IgD-negative memory B cell (primary cell): ENCODE data around the gene GLCE. TPM values are rescaled to one million over a fixed set of nuclear protein-coding genes. Genes with fewer than 3 reads are reported as not detected.

Experiments used
- polyA plus RNA-seq: library from polyadenylated mRNA; unstranded; fragments of 300-500 nt; fragmentation: Illumina TruSeq; gene quantifications from one replicate; pipeline ENCODE4 v1.2.3, GENCODE V29; 2021

GLCE gene
- polyA plus RNA-seq, 1 donor from 2014 or later = 2.8 TPM

Other genes starting within 250 kb of the GLCE start
- gene SPESP1, start 230.1 kb upstream of the GLCE start, polyA plus RNA-seq = 1.3 TPM
- not detected for gene NOX5, start 145.9 kb upstream of the GLCE start, polyA plus RNA-seq
- gene PAQR5, start 138.3 kb downstream of the GLCE start, polyA plus RNA-seq = not detected